CD4-positive, alpha-beta T cell treated with Interferon gamma for 1 hour (primary cell): ENCODE measurements around the gene GJC1.
"Not testable (repeated sequence)": the region's sequence is repeated elsewhere in the genome, so short reads cannot be mapped to it uniquely, and the experiment has no call there.

Experiments
- DNase-seq: peaks from one replicate; pipeline ENCODE4 v3.0.0-alpha.2; 2020

GJC1 gene

GRCh38 chr17:44842748-44843147, 12.7 kb upstream of the GJC1 start:
- DNase-seq: no peak

DNA sequence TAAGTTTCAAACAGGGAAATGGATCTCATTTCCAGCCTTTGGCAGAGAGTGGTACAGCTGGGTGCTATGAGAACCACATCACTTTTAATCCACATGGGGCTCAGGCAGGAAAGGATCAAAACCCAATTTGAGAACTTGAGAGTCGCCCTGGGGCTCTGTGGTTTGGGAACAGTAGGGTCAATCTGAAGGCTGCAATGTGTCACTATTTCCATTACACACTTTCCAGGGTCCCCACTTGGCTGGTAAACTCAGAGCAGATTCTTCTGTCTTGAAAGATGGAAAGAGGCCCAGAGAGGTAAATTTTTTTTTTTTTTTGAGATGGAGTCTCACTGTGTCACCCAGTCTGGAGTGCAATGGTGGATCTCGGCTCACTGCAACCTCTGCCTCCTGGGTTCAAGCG, 10.8 kb upstream of the GJC1 start:
- no peak for DNase-seq

GRCh38 chr17:44840274-44840673, 10.2 kb upstream of the GJC1 start:
- no peak for DNase-seq

- DNase-seq: no peak
Measured at GRCh38 chr17:44837196-44837595, 7.1 kb upstream of the GJC1 start.

DNA sequence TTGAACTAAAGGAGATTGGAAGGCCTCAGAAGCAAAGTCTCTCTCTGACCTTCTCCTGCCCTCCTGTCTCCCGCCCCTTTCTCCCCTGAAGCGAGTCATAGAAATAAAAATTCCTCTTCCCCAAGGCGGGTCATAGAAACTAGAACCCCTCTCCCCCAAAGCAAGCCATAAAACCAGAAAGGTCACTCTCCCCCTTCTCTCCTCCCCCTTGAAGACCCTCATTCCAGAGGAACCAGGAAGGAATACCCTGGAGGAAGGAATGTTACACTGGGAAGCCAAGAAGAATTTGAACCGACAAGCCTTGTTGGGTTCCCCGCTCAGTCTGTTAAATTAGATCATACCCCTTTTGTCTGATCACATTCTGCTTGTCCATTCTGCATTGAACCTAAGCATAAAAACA, 2.7 kb upstream of the GJC1 start:
- DNase-seq: no peak

GRCh38 chr17:44831371-44831770, 1.3 kb upstream of the GJC1 start:
- no peak for DNase-seq

DNA sequence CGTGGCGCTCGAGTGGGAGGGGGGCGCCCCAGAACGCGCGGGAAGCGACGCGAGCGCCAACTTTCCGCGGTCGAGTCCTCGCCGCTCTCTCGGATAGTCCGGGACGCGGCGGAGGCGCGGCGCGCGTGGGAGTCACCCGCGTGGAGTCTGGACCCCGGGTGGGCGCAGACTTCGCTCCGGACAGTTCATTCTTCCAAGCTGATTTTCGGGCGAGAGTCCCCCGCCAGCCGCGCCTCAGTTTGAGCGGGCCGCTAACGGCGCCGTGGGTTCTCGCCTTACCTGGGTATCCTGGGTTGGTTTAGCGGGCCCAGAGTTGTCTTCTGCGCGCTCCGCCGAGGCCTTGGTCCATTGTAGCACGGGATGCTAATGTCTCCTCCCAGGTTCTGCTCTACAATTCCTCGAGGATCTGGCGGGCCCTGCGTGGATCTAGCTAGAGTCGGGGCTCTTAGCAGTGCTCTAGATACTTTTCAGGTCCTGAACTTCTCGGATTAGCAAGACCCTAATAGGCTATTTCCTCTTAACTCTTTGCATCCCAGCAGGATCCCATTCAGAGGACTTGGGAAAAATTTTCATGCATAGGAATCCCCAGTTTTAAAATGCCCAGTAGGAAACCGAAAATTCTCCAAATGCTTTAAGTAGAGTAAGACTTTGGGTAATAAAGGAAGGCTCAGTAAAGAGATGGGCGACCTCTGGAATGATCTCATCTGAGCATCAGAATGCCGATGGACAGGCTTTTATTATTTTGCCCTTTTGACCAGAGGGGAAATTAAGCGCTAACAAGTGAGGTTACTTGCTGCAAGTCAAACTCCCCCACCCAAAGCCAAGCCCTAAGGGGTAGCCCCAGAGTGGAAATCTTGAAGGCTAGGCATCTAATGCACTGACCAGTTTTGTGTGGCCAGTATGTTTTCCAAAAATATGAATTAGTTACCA, 537 bp upstream of the GJC1 start:
- no peak for DNase-seq

DNA sequence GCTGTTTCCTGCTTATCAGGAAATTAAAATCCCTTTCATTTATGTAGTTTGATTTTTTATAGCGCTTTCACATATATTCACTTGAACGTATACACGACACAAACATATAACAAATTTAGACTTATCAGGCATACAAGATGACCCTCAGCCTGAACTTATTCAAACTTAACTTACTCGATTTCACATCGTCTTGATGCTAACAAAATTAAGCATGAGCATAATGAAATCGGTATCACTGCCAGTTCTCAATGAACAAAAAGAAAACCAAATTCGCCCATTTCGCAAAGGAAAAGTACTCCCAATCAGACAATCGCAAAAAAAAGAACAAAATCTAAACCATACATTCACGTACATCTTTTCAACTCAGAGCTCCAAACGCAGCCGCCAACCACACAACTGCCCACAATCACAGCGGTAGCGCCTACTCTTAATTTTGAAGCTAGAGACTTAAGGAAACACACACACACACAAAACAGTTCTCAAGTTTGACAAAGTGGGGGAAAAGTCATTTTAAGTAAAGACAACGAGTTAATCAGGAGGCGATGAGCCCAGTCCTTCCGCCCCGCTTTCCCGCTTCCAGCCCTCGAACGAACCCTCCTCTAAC, 1.1 kb downstream of the GJC1 start:
- no peak for DNase-seq

DNA sequence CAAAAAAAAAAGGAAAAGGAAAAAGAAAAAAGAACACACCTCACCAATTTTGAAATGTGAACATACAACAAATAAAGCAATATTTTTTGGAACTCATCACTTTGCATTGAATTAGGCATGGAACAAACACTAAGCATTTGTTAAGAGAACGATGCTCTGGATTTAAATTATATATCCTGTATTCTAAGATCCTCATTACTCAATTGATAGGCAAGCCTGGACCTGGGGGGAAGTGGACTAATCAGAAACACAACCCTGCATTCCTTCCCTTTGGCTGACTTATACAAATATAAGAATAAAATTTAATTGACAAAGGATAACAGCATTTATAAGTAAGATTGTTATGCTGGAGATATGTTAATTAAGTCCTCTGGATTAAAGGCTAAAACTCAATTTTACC, 2.2 kb downstream of the GJC1 start:
- DNase-seq: no peak

GRCh38 chr17:44826123-44826790, 3.8 kb downstream of the GJC1 start:
- DNase-seq: no peak

DNA sequence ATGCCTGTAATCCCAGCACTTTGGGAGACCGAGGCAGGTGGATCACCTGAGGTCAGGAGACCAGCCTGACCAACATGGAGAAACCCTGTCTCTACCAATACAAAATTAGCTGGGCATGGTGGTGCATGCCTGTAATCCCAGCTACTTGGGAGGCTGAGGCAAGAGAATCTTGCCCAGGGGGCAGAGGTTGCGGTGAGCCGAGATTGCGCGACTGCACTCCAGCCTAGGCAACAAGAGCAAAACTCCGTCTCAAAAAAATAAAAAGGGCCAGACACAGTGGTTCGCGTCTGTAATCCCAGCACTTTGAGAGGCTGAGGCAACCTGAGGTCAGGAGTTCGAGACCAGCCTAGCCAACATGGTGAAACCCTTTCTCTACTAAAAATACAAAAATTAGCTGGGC, 4.9 kb downstream of the GJC1 start:
- DNase-seq: not testable (repeated sequence)

DNA sequence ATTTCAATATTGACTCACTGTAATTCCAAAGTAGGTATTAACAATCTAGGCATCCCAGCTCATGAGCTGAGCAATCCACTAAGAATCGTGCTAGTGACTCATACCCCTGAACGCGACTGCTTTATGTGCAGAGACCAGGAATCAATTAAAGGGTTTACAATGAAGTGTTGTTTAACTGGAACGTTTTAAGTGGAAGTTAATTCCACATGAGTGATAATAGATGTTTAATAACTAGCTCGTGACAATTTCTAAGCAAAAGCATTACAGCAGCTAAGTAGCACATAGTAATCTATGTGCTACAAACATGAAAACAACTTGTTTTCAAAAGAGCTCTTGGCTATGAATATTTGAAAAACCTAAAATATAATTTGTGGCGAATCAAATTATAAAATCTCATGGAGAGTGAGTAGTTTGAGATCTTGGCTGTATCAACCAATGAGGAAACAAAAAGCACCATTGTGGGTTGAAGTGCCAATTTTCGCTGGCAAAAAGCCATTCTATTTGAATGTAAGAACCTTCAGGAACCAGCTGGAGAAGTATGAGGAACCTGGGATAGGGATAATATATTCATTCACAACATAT, 9.4 kb downstream of the GJC1 start:
- DNase-seq: no peak

GRCh38 chr17:44818508-44818907, 11.6 kb downstream of the GJC1 start:
- not testable (repeated sequence) for DNase-seq

DNA sequence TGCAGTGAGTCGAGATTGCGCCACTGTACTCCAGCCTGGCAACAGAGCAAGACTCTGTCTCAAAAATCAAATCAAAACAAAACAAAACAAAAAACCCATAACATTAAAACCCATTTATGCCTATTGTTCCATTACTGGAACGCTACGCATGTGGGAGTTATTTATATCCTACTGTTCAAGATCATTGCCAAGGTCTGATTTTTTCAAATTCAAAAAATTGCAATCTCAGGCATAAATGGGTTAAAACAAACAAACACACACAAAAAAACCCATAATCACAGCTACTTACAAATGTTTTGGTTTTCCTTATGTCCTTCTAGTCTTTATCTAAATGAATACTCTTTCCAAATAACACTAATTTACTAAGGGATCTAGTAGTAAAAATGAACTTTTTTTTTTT, 17.8 kb downstream of the GJC1 start:
- DNase-seq: no peak

- DNase-seq: not testable (repeated sequence)
Measured at GRCh38 chr17:44808656-44809388, 21.3 kb downstream of the GJC1 start.

DNA sequence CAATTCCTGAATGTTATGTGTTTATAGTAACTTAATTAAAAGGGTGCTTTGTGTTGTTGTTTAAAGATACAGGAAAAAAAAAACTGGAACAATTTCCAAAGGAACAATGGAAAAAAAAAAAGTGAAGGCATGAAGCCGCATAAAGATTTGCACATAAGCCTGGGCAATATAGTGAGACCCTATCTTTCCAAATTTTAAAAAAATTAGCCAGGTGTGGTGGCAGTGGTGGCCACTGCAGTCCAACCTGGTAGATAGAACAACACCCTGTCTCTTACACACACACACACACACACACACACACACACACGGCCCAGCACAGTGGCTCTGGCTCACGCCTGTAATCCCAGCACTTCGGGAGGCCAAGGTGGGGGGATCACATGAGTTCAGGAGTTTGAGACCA, 21.9 kb downstream of the GJC1 start:
- DNase-seq: no peak

DNA sequence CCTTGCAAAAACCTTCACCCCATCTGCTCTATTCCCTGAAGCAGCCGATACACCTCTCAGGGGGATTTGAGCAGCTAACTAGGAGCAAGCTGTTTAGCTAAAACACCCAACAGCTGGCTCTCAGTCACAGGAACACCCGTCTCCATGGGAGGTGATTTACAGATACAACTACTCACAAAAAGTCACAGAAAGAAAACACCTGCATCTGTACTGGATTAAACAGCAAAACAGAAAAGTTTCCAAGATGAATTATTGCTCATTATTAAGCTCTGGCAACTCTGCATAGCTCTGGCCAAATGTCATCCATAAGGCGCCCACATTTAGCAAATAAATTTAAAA, 22.3 kb downstream of the GJC1 start:
- DNase-seq: no peak

GRCh38 chr17:44807093-44807816, 22.8 kb downstream of the GJC1 start:
- DNase-seq: no peak

- DNase-seq: no peak
Measured at GRCh38 chr17:44804302-44805089, 25.6 kb downstream of the GJC1 start.

- DNase-seq: no peak
Measured at GRCh38 chr17:44801880-44802279, 28.2 kb downstream of the GJC1 start.

DNA sequence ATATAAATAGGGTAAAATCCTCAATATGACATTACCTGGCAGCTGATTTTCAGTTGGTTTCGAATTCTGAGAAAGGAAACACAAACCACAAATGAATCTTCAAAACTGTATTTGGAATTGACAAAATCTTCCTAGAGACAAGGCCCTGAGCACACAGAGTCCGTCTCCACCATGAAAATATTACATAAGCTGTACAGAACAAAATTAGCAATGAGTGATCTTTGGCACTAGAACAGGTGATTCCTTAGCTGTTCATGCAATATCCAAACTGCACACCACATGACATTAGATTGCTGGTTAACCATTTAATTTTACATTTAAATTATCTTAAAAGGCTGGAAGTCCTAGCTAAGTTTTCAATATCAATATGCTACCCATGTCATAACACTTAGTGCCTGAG, 31.7 kb downstream of the GJC1 start:
- DNase-seq: no peak
